Measurements from ENCODE around the gene CALN1. TPM values are rescaled to one million over a fixed set of nuclear protein-coding genes. Genes with fewer than 3 reads are reported as not detected.

The CALN1 gene
- polyA plus RNA-seq, 1 experiment, result not detected

- ChIA-PET POLR2A (no interaction called here), CTCF (no interaction called here)
- H3K27ac ChIP-seq (ENCODE audit: low read depth, low read length), result no peak overlapping the region
- no peak for TF ChIP-seq CTCF (IDR thresholded peaks at IDR 0.05; ENCODE audit: low read depth, low read length)
- peaks cover 11% of the 10 kb centered on the region for H3K9me3 ChIP-seq (ENCODE audit: control insufficient read depth, insufficient read depth, low read length)
- no peak overlapping the region for H3K4me3 ChIP-seq (ENCODE audit: low read depth, low read length)
- DNase-seq (ENCODE audit: low read depth, low spot score), result no peak
- no peaks in the 10 kb centered on the region for H3K27me3 ChIP-seq (ENCODE audit: control insufficient read depth, insufficient read depth, low read length)
These were observed 128.8 kb downstream of the CALN1 start for GRCh38 chr7:72283309-72283708.

GRCh38 chr7:72281308-72281707 lies 130.8 kb downstream of the CALN1 start:
- no peak for DNase-seq (ENCODE audit: low read depth, low spot score)
- Histone ChIP-seq H3K4me3 (ENCODE audit: low read depth, low read length) (no peak overlapping the region), H3K9me3 (ENCODE audit: control insufficient read depth, insufficient read depth, low read length) (peaks cover 11% of the 10 kb centered on the region), H3K27me3 (ENCODE audit: control insufficient read depth, insufficient read depth, low read length) (no peaks in the 10 kb centered on the region), H3K27ac (ENCODE audit: low read depth, low read length) (no peak overlapping the region)
- TF ChIP-seq CTCF (IDR thresholded peaks at IDR 0.05; ENCODE audit: low read depth, low read length), result no peak
- CTCF ChIA-PET, result no interaction called here
- POLR2A ChIA-PET, result no interaction called here

- DNase-seq (ENCODE audit: low read depth, low spot score), result no peak
- ChIA-PET POLR2A (no interaction called here), CTCF (no interaction called here)
- Histone ChIP-seq H3K27ac (ENCODE audit: low read depth, low read length) (no peak overlapping the region), H3K9me3 (ENCODE audit: control insufficient read depth, insufficient read depth, low read length) (peaks cover 25% of the 10 kb centered on the region; the same call in 1 of the 2 replicates), H3K27me3 (ENCODE audit: control insufficient read depth, insufficient read depth, low read length) (no peaks in the 10 kb centered on the region), H3K4me3 (ENCODE audit: low read depth, low read length) (no peak overlapping the region)
- TF ChIP-seq CTCF (IDR thresholded peaks at IDR 0.05; ENCODE audit: low read depth, low read length), result no peak
These were observed 132.9 kb downstream of the CALN1 start for GRCh38 chr7:72279203-72279602.

GRCh38 chr7:72278550-72278949 lies 133.6 kb downstream of the CALN1 start:
- CTCF ChIA-PET, result no interaction called here
- Histone ChIP-seq H3K27me3 (ENCODE audit: control insufficient read depth, insufficient read depth, low read length) (no peaks in the 10 kb centered on the region), H3K27ac (ENCODE audit: low read depth, low read length) (no peak overlapping the region), H3K9me3 (ENCODE audit: control insufficient read depth, insufficient read depth, low read length) (peaks cover 21% of the 10 kb centered on the region; the same call in 1 of the 2 replicates), H3K4me3 (ENCODE audit: low read depth, low read length) (no peak overlapping the region)
- POLR2A ChIA-PET, result no interaction called here
- no peak for DNase-seq (ENCODE audit: low read depth, low spot score)
- no peak for TF ChIP-seq CTCF (IDR thresholded peaks at IDR 0.05; ENCODE audit: low read depth, low read length)

GRCh38 chr7:72275382-72276070 lies 136.6 kb downstream of the CALN1 start:
- peaks cover 21% of the 10 kb centered on the region; the same call in 1 of the 2 replicates for H3K9me3 ChIP-seq (ENCODE audit: control insufficient read depth, insufficient read depth, low read length)
- TF ChIP-seq CTCF (IDR thresholded peaks at IDR 0.05; ENCODE audit: low read depth, low read length), result no peak
- no peak for DNase-seq (ENCODE audit: low read depth, low spot score)
- H3K4me3 ChIP-seq (ENCODE audit: low read depth, low read length), result no peak overlapping the region
- ChIA-PET CTCF (no interaction called here), POLR2A (no interaction called here)
- no peaks in the 10 kb centered on the region for H3K27me3 ChIP-seq (ENCODE audit: control insufficient read depth, insufficient read depth, low read length)
- no peak overlapping the region for H3K27ac ChIP-seq (ENCODE audit: low read depth, low read length)

Measured in AG04450 (cell line).